ENCODE results near the gene F2RL3.

F2RL3 gene

DNA sequence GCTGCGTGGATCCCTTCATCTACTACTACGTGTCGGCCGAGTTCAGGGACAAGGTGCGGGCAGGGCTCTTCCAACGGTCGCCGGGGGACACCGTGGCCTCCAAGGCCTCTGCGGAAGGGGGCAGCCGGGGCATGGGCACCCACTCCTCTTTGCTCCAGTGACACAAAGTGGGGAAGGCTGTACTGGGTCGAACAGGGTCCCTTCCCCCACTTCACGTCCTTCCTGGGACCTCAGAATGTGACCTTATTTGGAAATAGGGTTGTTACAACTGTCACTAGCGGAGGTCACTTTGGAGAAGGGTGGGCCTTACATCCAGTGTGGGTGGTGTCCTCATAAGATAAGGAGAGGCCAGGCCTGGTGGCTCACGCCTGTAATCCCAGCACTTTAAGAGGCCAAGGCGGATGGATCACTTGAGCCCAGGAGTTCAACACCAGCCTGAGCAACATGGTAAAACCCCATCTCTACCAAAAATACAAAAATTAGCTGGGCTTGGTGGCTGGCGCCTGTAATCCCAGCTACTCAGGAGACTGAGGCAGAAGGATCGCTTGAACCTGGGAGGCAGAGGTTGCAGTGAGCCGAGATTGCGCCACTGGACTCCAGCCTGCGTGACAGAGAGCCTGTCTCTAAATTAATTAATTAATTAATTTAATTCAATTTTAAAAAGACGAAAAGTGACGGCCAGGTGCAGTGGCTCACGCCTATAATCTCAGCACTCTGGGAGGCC lies 1.8 kb downstream of the F2RL3 start:
- TF ChIP-seq, protein P1, sequence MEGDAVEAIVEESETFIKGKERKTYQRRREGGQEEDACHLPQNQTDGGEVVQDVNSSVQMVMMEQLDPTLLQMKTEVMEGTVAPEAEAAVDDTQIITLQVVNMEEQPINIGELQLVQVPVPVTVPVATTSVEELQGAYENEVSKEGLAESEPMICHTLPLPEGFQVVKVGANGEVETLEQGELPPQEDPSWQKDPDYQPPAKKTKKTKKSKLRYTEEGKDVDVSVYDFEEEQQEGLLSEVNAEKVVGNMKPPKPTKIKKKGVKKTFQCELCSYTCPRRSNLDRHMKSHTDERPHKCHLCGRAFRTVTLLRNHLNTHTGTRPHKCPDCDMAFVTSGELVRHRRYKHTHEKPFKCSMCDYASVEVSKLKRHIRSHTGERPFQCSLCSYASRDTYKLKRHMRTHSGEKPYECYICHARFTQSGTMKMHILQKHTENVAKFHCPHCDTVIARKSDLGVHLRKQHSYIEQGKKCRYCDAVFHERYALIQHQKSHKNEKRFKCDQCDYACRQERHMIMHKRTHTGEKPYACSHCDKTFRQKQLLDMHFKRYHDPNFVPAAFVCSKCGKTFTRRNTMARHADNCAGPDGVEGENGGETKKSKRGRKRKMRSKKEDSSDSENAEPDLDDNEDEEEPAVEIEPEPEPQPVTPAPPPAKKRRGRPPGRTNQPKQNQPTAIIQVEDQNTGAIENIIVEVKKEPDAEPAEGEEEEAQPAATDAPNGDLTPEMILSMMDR (conservative IDR thresholded peaks at IDR 0.05), result no peak
- TF ChIP-seq ZFX (IDR thresholded peaks at IDR 0.05), result no peak
- no peak overlapping the region for H3K27ac ChIP-seq

DNA sequence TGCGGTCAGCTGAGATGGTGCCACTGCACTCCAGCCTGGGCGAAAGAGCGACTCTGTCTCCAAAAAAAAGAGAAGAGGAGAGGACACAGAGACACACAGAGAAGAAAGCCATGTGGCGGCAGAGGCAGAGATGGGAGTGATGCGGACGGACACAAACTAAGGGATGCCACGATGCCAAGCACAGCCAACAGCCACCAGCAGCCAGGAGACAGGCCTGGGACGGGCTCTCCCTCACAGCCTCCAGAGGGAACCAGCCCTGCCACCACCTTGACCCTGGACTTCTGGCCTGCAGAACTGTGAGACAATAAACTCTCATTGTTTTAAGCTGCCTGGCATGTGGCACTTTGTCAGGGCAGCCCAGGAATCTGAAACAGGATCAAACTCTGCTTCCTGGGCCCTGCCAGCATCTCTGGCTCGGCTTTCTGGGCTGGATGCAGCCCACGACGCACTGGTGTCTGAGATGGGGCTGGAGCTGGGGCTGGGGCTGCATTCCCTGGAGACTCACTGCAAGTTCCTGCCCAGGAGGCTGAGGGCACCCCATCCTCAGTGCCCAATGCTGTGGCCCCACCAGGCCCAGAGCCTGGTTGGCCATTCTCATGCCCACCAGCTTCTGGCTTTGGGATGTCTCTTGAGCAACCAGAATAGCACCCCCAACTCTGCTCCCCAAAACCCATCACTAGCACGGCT lies 3.0 kb downstream of the F2RL3 start:
- no peak overlapping the region for H3K27ac ChIP-seq
- TF ChIP-seq ZFX (IDR thresholded peaks at IDR 0.05), result no peak
- TF ChIP-seq, protein P1 (conservative IDR thresholded peaks at IDR 0.05), result no peak

DNA sequence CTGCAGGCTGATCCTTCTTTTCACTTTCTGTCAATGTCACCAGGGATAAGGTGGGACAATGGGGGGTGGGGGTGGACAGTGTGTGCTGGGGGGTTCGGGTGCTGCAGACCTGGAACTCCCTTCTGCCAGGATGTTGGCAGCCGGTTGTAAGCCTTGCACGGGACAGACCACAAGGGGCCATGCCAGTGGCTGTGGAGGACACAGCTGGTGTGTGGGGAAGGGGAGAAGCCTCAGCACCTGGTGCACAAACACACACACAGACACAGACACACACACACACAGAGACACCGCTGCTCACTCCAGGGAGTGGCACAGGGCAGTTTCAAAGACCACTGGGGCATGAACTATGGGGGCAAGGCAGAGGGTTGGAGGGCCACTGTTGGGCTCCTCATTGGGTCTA lies 3.6 kb downstream of the F2RL3 start:
- TF ChIP-seq, protein P1 (conservative IDR thresholded peaks at IDR 0.05), result no peak
- no peak for TF ChIP-seq ZFX (IDR thresholded peaks at IDR 0.05)
- H3K27ac ChIP-seq, result no peak overlapping the region

DNA sequence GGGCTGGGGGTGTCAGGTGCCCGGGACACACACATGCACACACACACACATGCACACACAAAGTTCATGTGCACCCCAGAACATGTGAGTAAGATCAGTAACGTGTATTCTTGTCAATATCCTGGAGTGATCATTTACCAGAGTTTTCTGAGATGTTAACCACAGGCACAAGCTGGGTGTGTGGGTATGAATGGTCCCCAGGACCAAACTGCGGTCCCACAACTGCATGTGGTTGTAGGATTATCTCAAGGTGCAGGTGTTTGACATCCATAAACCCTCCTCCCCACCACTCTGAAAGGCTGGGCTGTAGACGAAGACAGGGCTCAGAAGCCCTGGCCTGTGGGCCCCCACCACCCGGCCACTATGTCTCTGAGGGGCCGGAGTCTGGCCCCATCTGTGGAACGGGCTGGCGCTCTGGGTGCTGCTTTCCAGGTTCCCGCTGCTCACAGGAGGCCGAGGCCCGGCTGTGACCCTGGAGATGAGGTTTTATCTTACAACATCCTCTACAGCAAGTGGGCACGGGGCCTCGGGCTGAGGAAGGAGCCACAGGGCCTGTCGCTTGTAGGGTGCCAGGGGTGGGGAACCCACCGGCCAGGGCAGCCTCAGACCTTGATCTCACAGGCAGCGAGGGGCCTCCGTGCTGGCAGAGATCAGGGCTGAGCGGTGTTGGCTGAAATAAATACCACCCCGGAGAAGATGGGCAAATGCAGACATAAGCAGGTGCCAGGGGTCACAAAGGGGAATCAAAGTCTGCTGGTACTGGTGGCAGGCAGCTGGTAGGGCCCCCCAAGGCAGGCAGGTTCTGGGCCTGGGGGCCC lies 4.3 kb downstream of the F2RL3 start:
- H3K27ac ChIP-seq, result no peak overlapping the region
- TF ChIP-seq ZFX (IDR thresholded peaks at IDR 0.05), result no peak
- TF ChIP-seq, protein P1 (conservative IDR thresholded peaks at IDR 0.05), result no peak

DNA sequence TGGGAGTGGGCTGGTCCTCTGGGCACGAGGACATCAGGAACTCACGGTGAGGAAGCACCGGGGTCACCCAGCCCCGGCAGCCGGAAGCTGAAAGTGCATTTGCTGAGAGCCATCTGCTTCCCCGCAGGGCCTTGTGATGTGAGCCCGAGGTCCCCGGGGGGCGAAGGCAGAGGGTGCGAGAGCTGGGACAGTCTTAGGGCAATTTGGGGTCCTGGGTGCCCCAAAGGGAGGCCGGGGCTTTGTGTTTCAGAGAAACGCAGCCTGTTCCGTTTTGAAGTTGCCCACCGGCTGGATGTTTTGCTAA lies 4.8 kb downstream of the F2RL3 start:
- no peak overlapping the region for H3K27ac ChIP-seq
- TF ChIP-seq ZFX (IDR thresholded peaks at IDR 0.05), result no peak
- TF ChIP-seq, protein P1 (conservative IDR thresholded peaks at IDR 0.05), result no peak

DNA sequence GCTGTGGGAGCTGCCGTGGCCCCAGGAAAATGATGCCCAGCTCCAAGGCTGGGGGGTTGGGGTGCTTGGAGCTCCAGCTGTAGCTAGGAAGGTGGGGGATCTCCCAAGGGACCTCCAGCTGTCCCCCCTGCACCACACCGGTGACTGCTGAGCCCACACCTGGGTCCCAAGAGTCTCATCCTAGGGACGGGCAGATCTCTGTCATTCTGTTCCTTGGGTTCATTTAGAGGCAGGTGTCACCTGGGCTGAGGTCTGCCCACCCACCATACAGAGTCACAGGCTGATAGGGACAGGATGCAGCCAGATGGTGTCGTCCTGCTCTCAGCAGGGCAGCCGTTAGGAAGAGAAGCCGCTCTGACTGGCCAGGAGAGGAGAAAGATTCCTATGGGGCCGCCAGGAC lies 5.3 kb downstream of the F2RL3 start:
- H3K27ac ChIP-seq, result no peak overlapping the region
- TF ChIP-seq ZFX (IDR thresholded peaks at IDR 0.05), result no peak
- TF ChIP-seq, protein P1 (conservative IDR thresholded peaks at IDR 0.05), result no peak

Measured in C4-2B (cell line).